Bronchial epithelial cell (primary cell): Measurements from ENCODE around the gene BCAS3. TPM values are rescaled to one million over a fixed set of nuclear protein-coding genes. Genes with fewer than 3 reads are reported as not detected.

Experiments
- DNase-seq: peaks from one replicate; pipeline ENCODE4 v3.0.0-alpha.2; 2010; ENCODE audit warnings: low read depth
- FAIRE-seq: peaks from 2 replicates; lab custom pipeline; 2011; peaks lifted over from hg19 to GRCh38; lab: Jason Lieb, UNC
- H3K27me3 ChIP-seq: 2 replicates; pipeline ENCODE4 v1.5.1; 2011; ENCODE audit warnings: low read length; ENCODE audit not compliant: control insufficient read depth, insufficient read depth
- H3K36me3 ChIP-seq: 2 replicates; pipeline ENCODE4 v1.5.1; 2011; ENCODE audit warnings: low read length; ENCODE audit not compliant: control insufficient read depth, insufficient read depth
- H3K4me3 ChIP-seq: 2 replicates; pipeline ENCODE4 v1.5.1; 2011; ENCODE audit warnings: mild to moderate bottlenecking, low read depth, low read length, control low read depth
- total RNA-seq: library from RNA; depleted of rRNA; stranded (reverse); fragments of >200 nt; gene quantifications from 2 replicates; pipeline ENCODE4 v1.2.1, GENCODE V29; 2014
- TF ChIP-seq, protein P1 (sequence below): IDR thresholded peaks from 2 replicates; pipeline ENCODE4 v1.5.1; 2011; ENCODE audit warnings: mild to moderate bottlenecking, moderate library complexity, low read length, control low read depth, inconsistent platforms; ENCODE audit not compliant: insufficient read depth, severe bottlenecking

BCAS3 gene
- total RNA-seq, 1 donor from 2014 or later = 10.3 TPM

DNA sequence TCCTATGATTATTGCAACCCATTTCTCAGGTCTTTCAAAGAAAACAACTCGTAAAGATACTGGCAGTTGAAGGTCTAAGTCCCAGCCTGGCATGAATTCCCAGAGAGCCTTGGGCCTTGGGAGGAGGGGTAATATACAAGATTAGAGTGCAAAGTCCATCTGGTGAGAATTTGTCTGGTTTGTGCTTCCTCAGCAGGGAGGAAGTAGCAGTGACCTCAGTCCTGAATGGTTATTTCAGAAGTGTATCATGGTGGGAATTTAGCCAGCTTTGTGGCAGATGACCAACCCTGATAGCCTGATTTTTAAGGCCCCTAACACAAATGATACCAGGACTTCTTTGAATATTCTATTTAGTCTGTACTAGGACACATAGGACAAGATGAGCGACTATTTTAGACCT lies 570.7 kb downstream of the BCAS3 start:
- FAIRE-seq = no peak

GRCh38 chr17:61249649-61250299 lies 572.1 kb downstream of the BCAS3 start:
- DNase-seq (no peak), FAIRE-seq (no peak)
- no peaks in the 10 kb centered on the region for H3K27me3 ChIP-seq
- TF ChIP-seq, protein P1, sequence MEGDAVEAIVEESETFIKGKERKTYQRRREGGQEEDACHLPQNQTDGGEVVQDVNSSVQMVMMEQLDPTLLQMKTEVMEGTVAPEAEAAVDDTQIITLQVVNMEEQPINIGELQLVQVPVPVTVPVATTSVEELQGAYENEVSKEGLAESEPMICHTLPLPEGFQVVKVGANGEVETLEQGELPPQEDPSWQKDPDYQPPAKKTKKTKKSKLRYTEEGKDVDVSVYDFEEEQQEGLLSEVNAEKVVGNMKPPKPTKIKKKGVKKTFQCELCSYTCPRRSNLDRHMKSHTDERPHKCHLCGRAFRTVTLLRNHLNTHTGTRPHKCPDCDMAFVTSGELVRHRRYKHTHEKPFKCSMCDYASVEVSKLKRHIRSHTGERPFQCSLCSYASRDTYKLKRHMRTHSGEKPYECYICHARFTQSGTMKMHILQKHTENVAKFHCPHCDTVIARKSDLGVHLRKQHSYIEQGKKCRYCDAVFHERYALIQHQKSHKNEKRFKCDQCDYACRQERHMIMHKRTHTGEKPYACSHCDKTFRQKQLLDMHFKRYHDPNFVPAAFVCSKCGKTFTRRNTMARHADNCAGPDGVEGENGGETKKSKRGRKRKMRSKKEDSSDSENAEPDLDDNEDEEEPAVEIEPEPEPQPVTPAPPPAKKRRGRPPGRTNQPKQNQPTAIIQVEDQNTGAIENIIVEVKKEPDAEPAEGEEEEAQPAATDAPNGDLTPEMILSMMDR = no peak
- H3K4me3 ChIP-seq = no peak overlapping the region
- no peaks in the 10 kb centered on the region for H3K36me3 ChIP-seq

More for the DNA sequence above, 570.7 kb downstream of the BCAS3 start:
- H3K4me3 ChIP-seq = no peak overlapping the region
- H3K36me3 ChIP-seq = no peaks in the 10 kb centered on the region
- TF ChIP-seq, protein P1 = no peak
- H3K27me3 ChIP-seq = no peaks in the 10 kb centered on the region
- no peak for DNase-seq

- TF ChIP-seq, protein P1 = no peak
- no peak for FAIRE-seq
- DNase-seq = peak; percentile 37
- no peak overlapping the region for H3K4me3 ChIP-seq
- H3K36me3 ChIP-seq = no peaks in the 10 kb centered on the region
- no peaks in the 10 kb centered on the region for H3K27me3 ChIP-seq
Measured at GRCh38 chr17:61250335-61250890, 572.8 kb downstream of the BCAS3 start.

- FAIRE-seq (no peak), DNase-seq (no peak)
- Histone ChIP-seq H3K4me3 (no peak overlapping the region), H3K36me3 (no peaks in the 10 kb centered on the region), H3K27me3 (no peaks in the 10 kb centered on the region)
- TF ChIP-seq, protein P1 = no peak
Measured at GRCh38 chr17:61251939-61252865, 574.6 kb downstream of the BCAS3 start.

- DNase-seq (no peak), FAIRE-seq (no peak)
- Histone ChIP-seq H3K27me3 (no peaks in the 10 kb centered on the region), H3K4me3 (no peak overlapping the region), H3K36me3 (no peaks in the 10 kb centered on the region)
- TF ChIP-seq, protein P1 = no peak
Measured at GRCh38 chr17:61253362-61253761, 575.7 kb downstream of the BCAS3 start.
